Liver (tissue), 9 donors: ENCODE results near the gene DGKD. TPM values are rescaled to one million over a fixed set of nuclear protein-coding genes. Genes with fewer than 3 reads are reported as not detected.

ENCODE experiments used
- DNase-seq: peaks from one replicate; pipeline ENCODE4 v3.0.0-alpha.2; 2017; ENCODE audit warnings: low spot score
- H3K27ac ChIP-seq, 2 donors: one replicate each; pipeline ENCODE4 v1.7.0; 2013; ENCODE audit warnings: inconsistent platforms in 2 of 2, low read length in 2 of 2, control low read depth in 1 of 2, low read depth in 1 of 2, mild to moderate bottlenecking in 1 of 2
- H3K27me3 ChIP-seq, 4 donors: one replicate each; pipeline versions ENCODE4 v1.6.1 to v1.7.0; 2013; ENCODE audit warnings: low read length in 3 of 4, inconsistent platforms in 1 of 4, mild to moderate bottlenecking in 1 of 4, moderate library complexity in 1 of 4; ENCODE audit not compliant: control insufficient read depth in 4 of 4, insufficient read depth in 4 of 4
- H3K36me3 ChIP-seq, 4 donors: one replicate each; pipeline versions ENCODE4 v1.6.1 to v1.7.0; 2013; ENCODE audit warnings: low read length in 3 of 4, mild to moderate bottlenecking in 3 of 4, low read depth in 1 of 4, moderate library complexity in 1 of 4; ENCODE audit not compliant: control insufficient read depth in 4 of 4, insufficient read depth in 3 of 4
- H3K4me1 ChIP-seq, 4 donors: one replicate each; pipeline versions ENCODE4 v1.6.1 to v1.7.0; 2013; ENCODE audit warnings: low read length in 3 of 4, mild to moderate bottlenecking in 3 of 4, moderate library complexity in 1 of 4; ENCODE audit not compliant: control insufficient read depth in 4 of 4, insufficient read depth in 4 of 4
- H3K4me3 ChIP-seq, 3 donors: one replicate each; pipeline versions ENCODE4 v1.6.1 to v1.7.0; 2013; ENCODE audit warnings: low read length in 3 of 3, control low read depth in 1 of 3, low read depth in 1 of 3, mild to moderate bottlenecking in 1 of 3
- H3K9ac ChIP-seq, 2 donors: one replicate each; pipeline ENCODE4 v1.7.0; 2013; ENCODE audit warnings: low read length in 2 of 2, mild to moderate bottlenecking in 2 of 2, moderate library complexity in 2 of 2, control low read depth in 1 of 2, low read depth in 1 of 2
- H3K9me3 ChIP-seq, 4 donors: one replicate each; pipeline versions ENCODE4 v1.6.1 to v1.7.0; 2013; ENCODE audit warnings: low read length in 3 of 4; ENCODE audit not compliant: control insufficient read depth in 4 of 4
- EGR1 ChIP-seq, 2 donors: IDR thresholded peaks; 2 replicates each; pipeline ENCODE4 v1.6.1; 2016 to 2018; ENCODE audit warnings: antibody characterized with exemption in 2 of 2, low read depth in 2 of 2
- FOXA1 ChIP-seq: IDR thresholded peaks from 2 replicates; pipeline ENCODE4 v1.6.1; 2016; ENCODE audit warnings: antibody characterized with exemption
- FOXA2 ChIP-seq: IDR thresholded peaks from 2 replicates; pipeline ENCODE4 v1.6.1; 2016; ENCODE audit warnings: antibody characterized with exemption
- GABPA ChIP-seq, 2 donors: IDR thresholded peaks in 1 of 2; conservative IDR thresholded peaks in 1 of 2; 2 replicates each; pipeline ENCODE4 v1.6.1; 2016; ENCODE audit warnings: antibody characterized with exemption in 2 of 2, mild to moderate bottlenecking in 1 of 2, moderate library complexity in 1 of 2
- HNF4A ChIP-seq, 2 donors: conservative IDR thresholded peaks; 2 replicates each; pipeline ENCODE4 v1.6.1; 2016; ENCODE audit warnings: antibody characterized with exemption in 2 of 2, mild to moderate bottlenecking in 2 of 2
- HNF4G ChIP-seq: IDR thresholded peaks from 2 replicates; pipeline ENCODE4 v1.6.1; 2016; ENCODE audit warnings: antibody characterized with exemption
- JUND ChIP-seq, 2 donors: IDR thresholded peaks; 2 replicates each; pipeline ENCODE4 v1.6.1; 2016; ENCODE audit warnings: antibody characterized with exemption in 2 of 2
- NR2F2 ChIP-seq: IDR thresholded peaks from 2 replicates; pipeline ENCODE4 v1.6.1; 2016; ENCODE audit warnings: antibody characterized with exemption
- RAD21 ChIP-seq, 2 donors: IDR thresholded peaks; 2 replicates each; pipeline ENCODE4 v1.6.1; 2016; ENCODE audit warnings: antibody characterized with exemption in 2 of 2, mild to moderate bottlenecking in 2 of 2
- RXRA ChIP-seq, 2 donors: IDR thresholded peaks; 2 replicates each; pipeline ENCODE4 v1.6.1; 2017 to 2018; ENCODE audit warnings: antibody characterized with exemption in 2 of 2, mild to moderate bottlenecking in 1 of 2
- SP1 ChIP-seq: IDR thresholded peaks from 2 replicates; pipeline ENCODE4 v1.6.1; 2018; ENCODE audit warnings: antibody characterized with exemption, mild to moderate bottlenecking
- TAF1 ChIP-seq: conservative IDR thresholded peaks from 2 replicates; pipeline ENCODE4 v1.6.1; 2016; ENCODE audit warnings: antibody characterized with exemption, mild to moderate bottlenecking
- YY1 ChIP-seq: IDR thresholded peaks from 2 replicates; pipeline ENCODE4 v1.6.1; 2016; ENCODE audit warnings: antibody characterized with exemption, mild to moderate bottlenecking
- WGBS: extraction: QIAGEN DNeasy Blood & Tissue Kit; methylation state at CpG from one replicate; pipeline ENCODE4 v1.1.7; 2013; 5-methylcytosine and 5-hydroxymethylcytosine counted together
- polyA plus RNA-seq, 2 donors: library from polyadenylated mRNA; stranded (reverse) in 1 of 2; unstranded in 1 of 2; fragments of 200-250 nt in 1 of 2; fragments of >200 nt in 1 of 2; fragmentation: Nextera tagmentation in 1 of 2; extraction: Ambion mirVana in 1 of 2; gene quantifications; one replicate each; pipeline versions ENCODE4 v1.2.1 to v1.2.3, GENCODE V29; 2013 to 2015
- total RNA-seq, 2 donors: library from RNA; depleted of rRNA; stranded (reverse); fragments of >200 nt; gene quantifications; one replicate each; pipeline ENCODE4 v1.2.3, GENCODE V29; 2014
- TF ChIP-seq, protein P1 (sequence below): IDR thresholded peaks from 2 replicates; pipeline ENCODE4 v1.6.1; 2016; ENCODE audit warnings: antibody characterized with exemption
- TF ChIP-seq, protein P2 (sequence below): IDR thresholded peaks from 2 replicates; pipeline ENCODE4 v1.6.1; 2016; ENCODE audit warnings: antibody characterized with exemption
- TF ChIP-seq, protein P3 (sequence below): fragments of 150-350 bp; IDR thresholded peaks from 2 replicates; pipeline ENCODE4 v1.5.1; 2017; ENCODE audit warnings: improper control_type of control experiment, low read depth, low read length; ENCODE audit not compliant: missing input control
- TF ChIP-seq, protein P4 (sequence below): IDR thresholded peaks from 2 replicates; pipeline ENCODE4 v1.6.1; 2016; ENCODE audit warnings: antibody characterized with exemption, mild to moderate bottlenecking
- TF ChIP-seq, protein P5 (sequence below): IDR thresholded peaks from 2 replicates; pipeline ENCODE4 v1.6.1; 2016; ENCODE audit warnings: antibody characterized with exemption
- donor health status: healthy.
- donor health status: healthy.
- donor health status: healthy.
- donor health status: healthy.
- donor health status: healthy.

The DGKD gene
- total and polyA plus RNA-seq, 4 donors = 4.8 to 16.4 (median 8.2) TPM

DNA sequence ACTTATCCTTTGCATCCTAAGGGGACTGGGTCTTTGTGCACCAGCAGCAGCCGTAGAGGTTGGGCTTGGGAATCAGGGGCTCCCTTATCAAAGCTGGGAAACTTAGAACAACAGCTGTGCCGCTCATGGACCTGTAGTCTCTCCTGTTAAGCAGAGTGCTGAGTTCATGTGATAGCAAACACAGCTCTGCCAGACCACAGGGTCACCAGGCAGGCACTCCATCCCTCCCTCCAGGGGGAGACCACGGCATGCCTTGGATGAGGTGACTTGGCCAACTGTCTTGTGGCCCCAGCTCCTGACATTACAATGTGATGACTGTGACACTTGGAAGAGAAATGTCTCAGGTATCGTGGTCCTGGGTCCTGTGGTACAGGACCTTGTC, 60.0 kb downstream of the DGKD start:
- no peak overlapping the region for H3K9ac ChIP-seq

More for the DNA sequence above, 60.0 kb downstream of the DGKD start:
- Histone ChIP-seq H3K4me3 (no peak overlapping the region), H3K9me3 (peaks cover 0 to 4% (median 1%) of the 10 kb centered on the region in 4 donors), H3K36me3 (no peaks in the 10 kb centered on the region), H3K27me3 (no peaks in the 10 kb centered on the region), H3K4me1 (peaks cover 3 to 18% (median 12%) of the 10 kb centered on the region in 4 donors), H3K27ac (no peak overlapping the region)
- 93% methylated on average over 4 of the region's 4 CpGs for WGBS
- TF ChIP-seq, protein P1, sequence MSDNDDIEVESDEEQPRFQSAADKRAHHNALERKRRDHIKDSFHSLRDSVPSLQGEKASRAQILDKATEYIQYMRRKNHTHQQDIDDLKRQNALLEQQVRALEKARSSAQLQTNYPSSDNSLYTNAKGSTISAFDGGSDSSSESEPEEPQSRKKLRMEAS = no peak
- TF ChIP-seq EGR1 (IDR thresholded peaks at IDR 0.05; ENCODE audit: low read depth in 2 of 2) (no peak), SP1 (no peak), RAD21 (IDR thresholded peaks at IDR 0.05) (no peak), NR2F2 (no peak), HNF4A (conservative IDR thresholded peaks at IDR 0.05) (no peak), GABPA (IDR thresholded peaks at IDR 0.05 in 1 of 2, conservative IDR thresholded peaks at IDR 0.05 in 1 of 2) (no peak), TAF1 (no peak), FOXA2 (no peak), HNF4G (no peak), JUND (IDR thresholded peaks at IDR 0.05) (no peak), RXRA (IDR thresholded peaks at IDR 0.05) (no peak), FOXA1 (no peak), YY1 (no peak)
- TF ChIP-seq, protein P2, sequence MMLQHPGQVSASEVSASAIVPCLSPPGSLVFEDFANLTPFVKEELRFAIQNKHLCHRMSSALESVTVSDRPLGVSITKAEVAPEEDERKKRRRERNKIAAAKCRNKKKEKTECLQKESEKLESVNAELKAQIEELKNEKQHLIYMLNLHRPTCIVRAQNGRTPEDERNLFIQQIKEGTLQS = no peak
- TF ChIP-seq, protein P3, sequence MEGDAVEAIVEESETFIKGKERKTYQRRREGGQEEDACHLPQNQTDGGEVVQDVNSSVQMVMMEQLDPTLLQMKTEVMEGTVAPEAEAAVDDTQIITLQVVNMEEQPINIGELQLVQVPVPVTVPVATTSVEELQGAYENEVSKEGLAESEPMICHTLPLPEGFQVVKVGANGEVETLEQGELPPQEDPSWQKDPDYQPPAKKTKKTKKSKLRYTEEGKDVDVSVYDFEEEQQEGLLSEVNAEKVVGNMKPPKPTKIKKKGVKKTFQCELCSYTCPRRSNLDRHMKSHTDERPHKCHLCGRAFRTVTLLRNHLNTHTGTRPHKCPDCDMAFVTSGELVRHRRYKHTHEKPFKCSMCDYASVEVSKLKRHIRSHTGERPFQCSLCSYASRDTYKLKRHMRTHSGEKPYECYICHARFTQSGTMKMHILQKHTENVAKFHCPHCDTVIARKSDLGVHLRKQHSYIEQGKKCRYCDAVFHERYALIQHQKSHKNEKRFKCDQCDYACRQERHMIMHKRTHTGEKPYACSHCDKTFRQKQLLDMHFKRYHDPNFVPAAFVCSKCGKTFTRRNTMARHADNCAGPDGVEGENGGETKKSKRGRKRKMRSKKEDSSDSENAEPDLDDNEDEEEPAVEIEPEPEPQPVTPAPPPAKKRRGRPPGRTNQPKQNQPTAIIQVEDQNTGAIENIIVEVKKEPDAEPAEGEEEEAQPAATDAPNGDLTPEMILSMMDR = no peak
- TF ChIP-seq, protein P4, sequence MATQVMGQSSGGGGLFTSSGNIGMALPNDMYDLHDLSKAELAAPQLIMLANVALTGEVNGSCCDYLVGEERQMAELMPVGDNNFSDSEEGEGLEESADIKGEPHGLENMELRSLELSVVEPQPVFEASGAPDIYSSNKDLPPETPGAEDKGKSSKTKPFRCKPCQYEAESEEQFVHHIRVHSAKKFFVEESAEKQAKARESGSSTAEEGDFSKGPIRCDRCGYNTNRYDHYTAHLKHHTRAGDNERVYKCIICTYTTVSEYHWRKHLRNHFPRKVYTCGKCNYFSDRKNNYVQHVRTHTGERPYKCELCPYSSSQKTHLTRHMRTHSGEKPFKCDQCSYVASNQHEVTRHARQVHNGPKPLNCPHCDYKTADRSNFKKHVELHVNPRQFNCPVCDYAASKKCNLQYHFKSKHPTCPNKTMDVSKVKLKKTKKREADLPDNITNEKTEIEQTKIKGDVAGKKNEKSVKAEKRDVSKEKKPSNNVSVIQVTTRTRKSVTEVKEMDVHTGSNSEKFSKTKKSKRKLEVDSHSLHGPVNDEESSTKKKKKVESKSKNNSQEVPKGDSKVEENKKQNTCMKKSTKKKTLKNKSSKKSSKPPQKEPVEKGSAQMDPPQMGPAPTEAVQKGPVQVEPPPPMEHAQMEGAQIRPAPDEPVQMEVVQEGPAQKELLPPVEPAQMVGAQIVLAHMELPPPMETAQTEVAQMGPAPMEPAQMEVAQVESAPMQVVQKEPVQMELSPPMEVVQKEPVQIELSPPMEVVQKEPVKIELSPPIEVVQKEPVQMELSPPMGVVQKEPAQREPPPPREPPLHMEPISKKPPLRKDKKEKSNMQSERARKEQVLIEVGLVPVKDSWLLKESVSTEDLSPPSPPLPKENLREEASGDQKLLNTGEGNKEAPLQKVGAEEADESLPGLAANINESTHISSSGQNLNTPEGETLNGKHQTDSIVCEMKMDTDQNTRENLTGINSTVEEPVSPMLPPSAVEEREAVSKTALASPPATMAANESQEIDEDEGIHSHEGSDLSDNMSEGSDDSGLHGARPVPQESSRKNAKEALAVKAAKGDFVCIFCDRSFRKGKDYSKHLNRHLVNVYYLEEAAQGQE = no peak
- TF ChIP-seq, protein P5, sequence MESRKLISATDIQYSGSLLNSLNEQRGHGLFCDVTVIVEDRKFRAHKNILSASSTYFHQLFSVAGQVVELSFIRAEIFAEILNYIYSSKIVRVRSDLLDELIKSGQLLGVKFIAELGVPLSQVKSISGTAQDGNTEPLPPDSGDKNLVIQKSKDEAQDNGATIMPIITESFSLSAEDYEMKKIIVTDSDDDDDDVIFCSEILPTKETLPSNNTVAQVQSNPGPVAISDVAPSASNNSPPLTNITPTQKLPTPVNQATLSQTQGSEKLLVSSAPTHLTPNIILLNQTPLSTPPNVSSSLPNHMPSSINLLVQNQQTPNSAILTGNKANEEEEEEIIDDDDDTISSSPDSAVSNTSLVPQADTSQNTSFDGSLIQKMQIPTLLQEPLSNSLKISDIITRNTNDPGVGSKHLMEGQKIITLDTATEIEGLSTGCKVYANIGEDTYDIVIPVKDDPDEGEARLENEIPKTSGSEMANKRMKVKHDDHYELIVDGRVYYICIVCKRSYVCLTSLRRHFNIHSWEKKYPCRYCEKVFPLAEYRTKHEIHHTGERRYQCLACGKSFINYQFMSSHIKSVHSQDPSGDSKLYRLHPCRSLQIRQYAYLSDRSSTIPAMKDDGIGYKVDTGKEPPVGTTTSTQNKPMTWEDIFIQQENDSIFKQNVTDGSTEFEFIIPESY = no peak
- no peak for DNase-seq
